Cardiac fibroblast (primary cell): ENCODE data around the gene PDLIM4.

Experiments
- DNase-seq, 2 donors: peaks; one replicate each; pipeline versions ENCODE4 v3.0.0 to v3.0.0-alpha.2; 2010; ENCODE audit warnings: low read depth in 2 of 2
- H3K4me3 ChIP-seq, 2 donors: replicated peaks in 1 of 2; 1 replicate in 1 of 2; 2 replicates in 1 of 2; pipeline ENCODE4 v1.5.1; 2011; ENCODE audit warnings: low read depth in 2 of 2, low read length in 2 of 2, mild to moderate bottlenecking in 2 of 2, moderate library complexity in 1 of 2
- TF ChIP-seq, protein P1 (sequence below): IDR thresholded peaks from one replicate; pipeline ENCODE4 v1.5.1; 2011; ENCODE audit warnings: low read depth, mild to moderate bottlenecking, low read length, inconsistent platforms

PDLIM4 gene

DNA sequence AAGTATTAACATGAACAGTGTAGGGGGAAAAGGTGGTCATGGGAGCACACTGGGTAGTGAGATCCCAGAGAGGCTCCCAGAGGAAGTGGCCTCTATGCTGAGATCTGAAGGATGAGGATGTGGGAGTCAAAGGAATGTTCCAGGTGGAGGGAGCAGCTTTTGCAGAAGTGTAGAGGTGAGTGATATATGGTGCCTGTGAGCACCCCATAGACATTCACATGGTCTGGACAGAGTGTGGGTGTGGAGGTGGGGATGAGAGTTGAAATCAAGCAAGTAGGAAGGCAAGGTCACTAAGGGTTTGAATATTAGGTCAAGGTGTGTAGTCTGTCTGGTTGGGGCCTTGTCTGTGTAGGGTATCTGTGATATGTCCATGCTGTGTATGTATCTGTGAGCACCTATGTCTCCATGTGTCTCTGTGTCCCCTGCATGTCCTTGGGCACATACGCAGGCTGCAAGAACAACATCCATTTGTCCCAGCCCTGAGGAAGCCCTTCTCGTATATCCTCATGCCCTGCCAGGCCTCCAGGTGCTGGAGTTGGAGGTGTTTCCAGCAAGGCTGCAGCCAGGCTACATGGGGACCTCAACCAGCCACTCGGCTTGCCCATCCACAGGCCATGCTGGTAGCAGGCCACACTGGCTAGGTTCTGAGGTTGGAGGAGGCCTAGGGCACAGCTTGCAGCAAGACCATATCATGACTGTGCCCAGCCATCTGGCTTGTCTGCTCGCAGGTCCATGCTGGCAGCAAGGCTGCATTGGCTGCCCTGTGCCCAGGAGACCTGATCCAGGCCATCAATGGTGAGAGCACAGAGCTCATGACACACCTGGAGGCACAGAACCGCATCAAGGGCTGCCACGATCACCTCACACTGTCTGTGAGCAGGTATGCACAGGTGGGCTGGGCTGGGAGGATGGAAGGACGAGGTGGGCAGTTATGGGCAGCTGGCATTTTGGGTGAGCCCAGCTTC is 4.7 kb downstream of the PDLIM4 start:
- TF ChIP-seq, protein P1, sequence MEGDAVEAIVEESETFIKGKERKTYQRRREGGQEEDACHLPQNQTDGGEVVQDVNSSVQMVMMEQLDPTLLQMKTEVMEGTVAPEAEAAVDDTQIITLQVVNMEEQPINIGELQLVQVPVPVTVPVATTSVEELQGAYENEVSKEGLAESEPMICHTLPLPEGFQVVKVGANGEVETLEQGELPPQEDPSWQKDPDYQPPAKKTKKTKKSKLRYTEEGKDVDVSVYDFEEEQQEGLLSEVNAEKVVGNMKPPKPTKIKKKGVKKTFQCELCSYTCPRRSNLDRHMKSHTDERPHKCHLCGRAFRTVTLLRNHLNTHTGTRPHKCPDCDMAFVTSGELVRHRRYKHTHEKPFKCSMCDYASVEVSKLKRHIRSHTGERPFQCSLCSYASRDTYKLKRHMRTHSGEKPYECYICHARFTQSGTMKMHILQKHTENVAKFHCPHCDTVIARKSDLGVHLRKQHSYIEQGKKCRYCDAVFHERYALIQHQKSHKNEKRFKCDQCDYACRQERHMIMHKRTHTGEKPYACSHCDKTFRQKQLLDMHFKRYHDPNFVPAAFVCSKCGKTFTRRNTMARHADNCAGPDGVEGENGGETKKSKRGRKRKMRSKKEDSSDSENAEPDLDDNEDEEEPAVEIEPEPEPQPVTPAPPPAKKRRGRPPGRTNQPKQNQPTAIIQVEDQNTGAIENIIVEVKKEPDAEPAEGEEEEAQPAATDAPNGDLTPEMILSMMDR, result no peak
- H3K4me3 ChIP-seq, result no peak overlapping the region
- no peak for DNase-seq

DNA sequence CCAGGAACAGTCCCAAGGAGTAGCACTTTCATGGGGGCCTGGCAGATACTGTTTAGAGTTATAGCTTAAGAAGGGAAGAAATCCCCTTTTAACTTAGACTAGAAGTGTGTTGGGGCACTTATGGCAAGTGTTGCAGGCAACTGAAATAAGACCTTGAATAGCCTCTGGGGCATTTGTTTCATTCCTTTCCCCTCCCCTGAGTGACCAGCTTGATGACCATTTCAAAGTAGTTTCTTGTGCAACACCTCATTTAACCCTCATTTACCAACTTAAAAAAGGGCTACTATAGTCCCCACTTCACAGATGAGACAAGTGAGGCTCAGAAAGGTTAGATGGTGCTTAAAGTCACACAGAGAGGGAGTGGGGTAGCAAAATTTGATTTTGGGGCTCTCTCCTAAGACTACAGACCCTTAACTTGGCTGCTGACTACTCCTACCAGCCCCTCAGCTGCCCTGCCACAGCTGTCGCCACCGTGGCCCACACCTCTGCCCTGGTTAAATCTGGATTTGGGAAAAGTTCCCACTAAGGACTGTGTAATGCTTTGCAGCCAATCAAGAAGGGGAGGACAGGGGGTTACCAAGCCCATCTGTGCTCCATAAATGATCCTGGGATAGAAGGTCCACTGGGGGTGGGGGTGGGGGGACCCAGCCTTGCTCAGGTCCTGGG is 5.5 kb downstream of the PDLIM4 start:
- DNase-seq, result no peak
- H3K4me3 ChIP-seq, result no peak overlapping the region
- TF ChIP-seq, protein P1, result no peak

GRCh38 chr5:132263548-132264261 is 6.2 kb downstream of the PDLIM4 start:
- H3K4me3 ChIP-seq, result no peak overlapping the region
- TF ChIP-seq, protein P1, result peak; percentile 38
- DNase-seq, result peak; percentile 77 to 92

- DNase-seq, result no peak
- H3K4me3 ChIP-seq, result no peak overlapping the region
- TF ChIP-seq, protein P1, result no peak
Observed at GRCh38 chr5:132264546-132265335, 7.2 kb downstream of the PDLIM4 start.

DNA sequence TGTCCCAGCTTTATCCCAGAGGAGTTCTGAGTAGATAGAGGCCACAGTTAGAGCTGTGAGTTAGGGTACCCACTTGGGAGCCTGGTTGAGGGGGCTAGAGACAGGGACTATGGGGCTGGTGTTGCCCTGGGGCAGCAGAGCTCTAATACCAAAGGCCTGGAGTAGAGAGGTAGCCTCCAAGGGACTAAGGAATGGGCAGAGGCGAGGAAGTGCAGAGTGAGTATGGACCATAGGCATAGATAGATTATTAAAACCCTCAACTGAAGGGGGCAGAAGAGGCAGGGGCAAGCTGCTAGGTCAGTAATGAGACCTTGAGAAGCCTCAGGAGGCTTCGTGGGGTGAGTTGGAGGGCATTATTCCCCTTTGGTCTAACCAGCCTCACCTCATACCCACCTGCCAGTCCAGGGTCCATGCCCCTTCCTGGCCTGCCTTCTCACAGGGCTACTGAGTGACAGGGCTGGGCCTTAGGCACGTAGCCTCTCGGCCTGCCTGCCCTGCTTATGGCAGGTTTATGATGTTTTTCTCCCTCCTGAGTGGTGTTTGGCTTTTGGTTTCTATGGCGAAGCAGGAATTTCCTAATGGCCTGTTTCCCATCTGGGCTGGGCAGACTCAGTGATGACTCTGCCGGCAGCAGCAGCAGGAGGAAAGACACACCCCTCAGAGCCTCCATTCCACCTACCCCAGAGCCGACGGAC is 8.0 kb downstream of the PDLIM4 start:
- TF ChIP-seq, protein P1, result peak; percentile 16
- no peak overlapping the region for H3K4me3 ChIP-seq
- DNase-seq, result peak; percentile 95 to 97
